HepG2 (cell line): ENCODE results near the gene AFAP1. TPM values are rescaled to one million over a fixed set of nuclear protein-coding genes. Genes with fewer than 3 reads are reported as not detected.

Experiments used
- ARID4A ChIP-seq: sonication (generic); formaldehyde crosslinking; IDR thresholded peaks from 2 replicates; pipeline ENCODE4 v1.5.0; 2020; ENCODE audit warnings: mild to moderate bottlenecking, missing genetic modification reagents, borderline replicate concordance
- CTCF ChIP-seq: sonication (generic); formaldehyde crosslinking; IDR thresholded peaks from 2 replicates; pipeline ENCODE4 v1.5.0; 2020; ENCODE audit warnings: mild to moderate bottlenecking, missing genetic modification reagents, moderate library complexity
- HMGXB4 ChIP-seq, 2 experiments: sonication (generic) in 1 of 2; formaldehyde crosslinking in 1 of 2; IDR thresholded peaks; 2 replicates each; pipeline versions ENCODE4 v1.4.0 to v1.6.1; 2018 to 2020; ENCODE audit warnings: missing genetic modification reagents in 2 of 2, borderline replicate concordance in 1 of 2, low read depth in 1 of 2, mild to moderate bottlenecking in 1 of 2, missing biosample characterization in 1 of 2
- LCORL ChIP-seq, 2 experiments: fragments of 450-650 bp in 1 of 2; sonication (generic) in 1 of 2; formaldehyde crosslinking in 1 of 2; IDR thresholded peaks; 2 replicates each; pipeline versions ENCODE4 v1.5.0 to v1.6.1; 2017 to 2020; ENCODE audit warnings: antibody characterized with exemption in 1 of 2, missing genetic modification reagents in 1 of 2
- SMC3 ChIP-seq: IDR thresholded peaks from 2 replicates; pipeline ENCODE4 v1.6.1; 2011; ENCODE audit warnings: low read length, improper control_type of control experiment
- polyA plus RNA-seq, 8 experiments: library from polyadenylated mRNA; depleted of rRNA in 3 of 8; stranded (reverse) in 7 of 8; unstranded in 1 of 8; fragments of >200 nt; fragmentation: Illumina TruSeq in 4 of 8; extraction: Trizol in 4 of 8; gene quantifications; 2 replicates each; pipeline versions ENCODE4 v1.2.1 to v1.2.3, GENCODE V29; 2011 to 2016; ENCODE audit warnings: low read depth in 4 of 8, missing spikeins in 1 of 8, mixed read lengths in 1 of 8; ENCODE audit not compliant: insufficient read depth in 1 of 8
- total RNA-seq, 5 experiments: library from RNA; depleted of rRNA; stranded (reverse); fragments of >200 nt; fragmentation: Illumina TruSeq; extraction: Trizol; gene quantifications; 2 replicates each; pipeline ENCODE4 v1.2.3, GENCODE V29; 2016; ENCODE audit warnings: low read depth in 1 of 5

AFAP1 gene
- total and polyA plus RNA-seq, 2 of the 13 experiments (the other 11 are each of a cell fraction or from before 2014, with no cell fraction given) = 2.5 TPM

GRCh38 chr4:7929118-7929951, 10.3 kb downstream of the AFAP1 start (continued):
- peak; percentile 26; the same call in 1 of the 2 replicates for TF ChIP-seq ARID4A (CRISPR knock-in tag)
- TF ChIP-seq CTCF (CRISPR knock-in tag) = peak; percentile 75
- no peak for TF ChIP-seq LCORL (IDR thresholded peaks at IDR 0.05)
- TF ChIP-seq LCORL (CRISPR knock-in tag; IDR thresholded peaks at IDR 0.05) = 0 out of 2 replicates have a peak, but pooled peaks have one; percentile 15
- peak in 1 of 2 experiments; percentile 30; a peak in 1 of 4 replicates for TF ChIP-seq HMGXB4 (CRISPR knock-in tag; IDR thresholded peaks at IDR 0.05; ENCODE audit: borderline replicate concordance in 1 of 2, low read depth in 1 of 2)
- TF ChIP-seq SMC3 = peak; percentile 62
